Measurements from ENCODE around the gene FAM120B.
A peak's percentile ranks its signal among the peaks of the same experiment; 100 is the strongest.
"Not testable (repeated sequence)": the region's sequence is repeated elsewhere in the genome, so short reads cannot be mapped to it uniquely, and the experiment has no call there.

FAM120B gene

GRCh38 chr6:170305805-170306323 is 694 bp upstream of the FAM120B start:
- DNase-seq: no peak

- DNase-seq: no peak
Measured at GRCh38 chr6:170307080-170307545, 555 bp downstream of the FAM120B start.

- DNase-seq: no peak
Measured at GRCh38 chr6:170308761-170309160, 2.2 kb downstream of the FAM120B start.

- DNase-seq: no peak
Measured at GRCh38 chr6:170311696-170312095, 5.1 kb downstream of the FAM120B start.

GRCh38 chr6:170312876-170313275 is 6.3 kb downstream of the FAM120B start:
- DNase-seq: no peak

- DNase-seq: no peak
Measured at GRCh38 chr6:170313716-170314295, 7.2 kb downstream of the FAM120B start.

GRCh38 chr6:170314983-170315382 is 8.4 kb downstream of the FAM120B start:
- DNase-seq: no peak

- DNase-seq: no peak
Measured at GRCh38 chr6:170316071-170316470, 9.5 kb downstream of the FAM120B start.

GRCh38 chr6:170317076-170317475 is 10.5 kb downstream of the FAM120B start:
- DNase-seq: no peak

- DNase-seq: no peak
Measured at GRCh38 chr6:170317718-170318117, 11.2 kb downstream of the FAM120B start.

GRCh38 chr6:170329321-170329720 is 22.8 kb downstream of the FAM120B start:
- DNase-seq: no peak

- DNase-seq: not testable (repeated sequence)
Measured at GRCh38 chr6:170335199-170335598, 28.6 kb downstream of the FAM120B start.

GRCh38 chr6:170344631-170345576 is 38.3 kb downstream of the FAM120B start:
- peak; percentile 20 for DNase-seq

GRCh38 chr6:170345662-170346061 is 39.1 kb downstream of the FAM120B start:
- peak; percentile 10 for DNase-seq

- no peak for DNase-seq
Measured at GRCh38 chr6:170346649-170347048, 40.1 kb downstream of the FAM120B start.

- DNase-seq: peak; percentile 15
Measured at GRCh38 chr6:170347091-170347490, 40.5 kb downstream of the FAM120B start.

- DNase-seq: no peak
Measured at GRCh38 chr6:170347975-170348374, 41.4 kb downstream of the FAM120B start.

- DNase-seq: not testable (repeated sequence)
Measured at GRCh38 chr6:170351456-170351855, 44.9 kb downstream of the FAM120B start.

GRCh38 chr6:170355190-170355589 is 48.6 kb downstream of the FAM120B start:
- DNase-seq: not testable (repeated sequence)

- DNase-seq: no peak
Measured at GRCh38 chr6:170355661-170356060, 49.1 kb downstream of the FAM120B start.

- no peak for DNase-seq
Measured at GRCh38 chr6:170357812-170358211, 51.3 kb downstream of the FAM120B start.

GRCh38 chr6:170358496-170358895 is 51.9 kb downstream of the FAM120B start:
- no peak for DNase-seq

- DNase-seq: no peak
Measured at GRCh38 chr6:170360476-170360875, 53.9 kb downstream of the FAM120B start.

- no peak for DNase-seq
Measured at GRCh38 chr6:170361335-170361734, 54.8 kb downstream of the FAM120B start.
